SK-N-SH (cell line): ENCODE measurements around the gene ACTL6A. TPM values are rescaled to one million over a fixed set of nuclear protein-coding genes. Genes with fewer than 3 reads are reported as not detected.

Experiments
- CTCF ChIA-PET: fragments of 300-600, 350-600 bp; formaldehyde crosslinking; extraction: SDS; loops from one replicate; lab custom pipeline; 2021; lab: Yijun Ruan, JAX
- POLR2A ChIA-PET: fragments of 350-600 bp; sonication (Branson Sonifier 250); formaldehyde crosslinking; extraction: SDS; loops from one replicate; lab custom pipeline; 2020; ENCODE audit warnings: antibody characterized with exemption, inconsistent platforms; lab: Yijun Ruan, JAX
- DNase-seq: peaks from one replicate; pipeline ENCODE4 v3.0.0; 2012
- H2AFZ ChIP-seq: fragments of 200-600 bp; sonication (generic); 2 replicates; pipeline ENCODE4 v1.8.1; 2016; ENCODE audit warnings: antibody characterized with exemption, mild to moderate bottlenecking, low read depth
- H3F3A ChIP-seq: fragments of 200-600 bp; sonication (generic); replicated peaks from 2 replicates; pipeline ENCODE3; 2016; ENCODE audit warnings: antibody characterized with exemption, mild to moderate bottlenecking; ENCODE audit not compliant: insufficient read depth
- H3K27ac ChIP-seq, 2 experiments: fragments of 200-500 bp in 1 of 2; fragments of 200-600 bp in 1 of 2; sonication (Bioruptor generic) in 1 of 2; sonication (generic), shearing (Covaris generic) in 1 of 2; 2 replicates each; pipeline versions ENCODE4 v1.5.1 to v1.6.1; 2014 to 2016; ENCODE audit warnings: low read depth in 2 of 2, inconsistent platforms in 1 of 2, low read length in 1 of 2, mild to moderate bottlenecking in 1 of 2, mixed read lengths in 1 of 2
- H3K27me3 ChIP-seq: fragments of 200-600 bp; sonication (generic), shearing (Covaris generic); 2 replicates; pipeline ENCODE4 v1.6.1; 2016; ENCODE audit warnings: mixed run types; ENCODE audit not compliant: insufficient read depth
- H3K36me3 ChIP-seq, 2 experiments: fragments of 200-500 bp in 1 of 2; fragments of 200-600 bp in 1 of 2; sonication (Bioruptor generic) in 1 of 2; sonication (generic) in 1 of 2; replicated peaks in 1 of 2; 2 replicates each; pipeline versions ENCODE3 to v1.5.1; 2014 to 2016; ENCODE audit warnings: low read length in 1 of 2, mild to moderate bottlenecking in 1 of 2; ENCODE audit not compliant: insufficient read depth in 2 of 2, control insufficient read depth in 1 of 2
- H3K4me1 ChIP-seq, 2 experiments: fragments of 200-500 bp in 1 of 2; fragments of 200-600 bp in 1 of 2; sonication (Bioruptor generic) in 1 of 2; sonication (generic), shearing (Covaris generic) in 1 of 2; 2 replicates each; pipeline versions ENCODE4 v1.5.1 to v1.6.1; 2014 to 2016; ENCODE audit warnings: low read depth in 1 of 2, low read length in 1 of 2, mixed run types in 1 of 2; ENCODE audit not compliant: insufficient read depth in 2 of 2, control insufficient read depth in 1 of 2
- H3K4me2 ChIP-seq: fragments of 200-600 bp; sonication (generic), shearing (Covaris generic); 2 replicates; pipeline ENCODE4 v1.6.1; 2017; ENCODE audit warnings: mixed run types
- H3K4me3 ChIP-seq, 2 experiments: fragments of 200-500 bp in 1 of 2; fragments of 200-600 bp in 1 of 2; sonication (Bioruptor generic) in 1 of 2; sonication (generic), shearing (Covaris generic) in 1 of 2; 2 replicates each; pipeline versions ENCODE4 v1.5.1 to v1.8.1; 2014 to 2016; ENCODE audit warnings: low read depth in 2 of 2, inconsistent platforms in 1 of 2, low read length in 1 of 2, mild to moderate bottlenecking in 1 of 2, mixed read lengths in 1 of 2, moderate library complexity in 1 of 2
- H3K79me2 ChIP-seq: fragments of 200-600 bp; sonication (generic); 2 replicates; pipeline ENCODE4 v1.8.1; 2017; ENCODE audit warnings: mild to moderate bottlenecking; ENCODE audit not compliant: insufficient read depth
- H3K9ac ChIP-seq: fragments of 200-600 bp; sonication (generic); 2 replicates; pipeline ENCODE4 v1.6.1; 2017; ENCODE audit warnings: mixed run types
- H3K9me2 ChIP-seq: fragments of 200-600 bp; sonication (generic); 2 replicates; pipeline ENCODE4 v1.6.1; 2017; ENCODE audit warnings: mixed run types
- H3K9me3 ChIP-seq: fragments of 200-600 bp; sonication (generic); 2 replicates; pipeline ENCODE4 v1.6.1; 2017; ENCODE audit warnings: mixed run types, mild to moderate bottlenecking, moderate library complexity
- H4K20me1 ChIP-seq: fragments of 200-600 bp; sonication (generic); 2 replicates; pipeline ENCODE4 v1.6.1; 2017; ENCODE audit warnings: mild to moderate bottlenecking, mixed run types; ENCODE audit not compliant: insufficient read depth
- CTCF ChIP-seq: fragments of 200-600 bp; sonication (generic); IDR thresholded peaks from 2 replicates; pipeline ENCODE4 v1.6.1; 2017; ENCODE audit warnings: antibody characterized with exemption, mild to moderate bottlenecking, moderate library complexity
- GATA2 ChIP-seq: sonication (generic); formaldehyde crosslinking; IDR thresholded peaks from 2 replicates; pipeline ENCODE4 v1.5.0; 2020; ENCODE audit warnings: mild to moderate bottlenecking, missing genetic modification reagents
- IRF3 ChIP-seq: fragments of 150-350 bp; IDR thresholded peaks from 2 replicates; pipeline ENCODE4 v1.6.1; 2016; ENCODE audit warnings: mild to moderate bottlenecking, low read depth, low read length
- MAX ChIP-seq: IDR thresholded peaks from 2 replicates; pipeline ENCODE4 v1.4.0; 2012; ENCODE audit warnings: low read depth
- MEF2A ChIP-seq: IDR thresholded peaks from 2 replicates; pipeline ENCODE4 v1.4.0; 2012; ENCODE audit warnings: low read depth, borderline replicate concordance
- NFIC ChIP-seq: IDR thresholded peaks from 2 replicates; pipeline ENCODE4 v1.4.0; 2012; ENCODE audit warnings: borderline replicate concordance
- PBX3 ChIP-seq: IDR thresholded peaks from 2 replicates; pipeline ENCODE4; 2012
- RCOR1 ChIP-seq: fragments of 150-350 bp; IDR thresholded peaks from 2 replicates; pipeline ENCODE4 v1.6.1; 2017; ENCODE audit warnings: antibody characterized with exemption, low read length
- TCF12 ChIP-seq: IDR thresholded peaks from 2 replicates; pipeline ENCODE4 v1.4.0; 2012
- WGBS: methylation state at CpG from one replicate; pipeline ENCODE4 v1.1.6; 2017; ENCODE audit warnings: low lambda C conversion rate; 5-methylcytosine and 5-hydroxymethylcytosine counted together
- polyA plus RNA-seq, 3 experiments: library from polyadenylated mRNA; depleted of rRNA; stranded (reverse); fragments of >200 nt; gene quantifications; 2 replicates each; pipeline ENCODE4 v1.2.3, GENCODE V29; 2012

The ACTL6A gene
- polyA plus RNA-seq, 1 of the 3 experiments (the other 2 are of a cell fraction): 87.7 TPM

GRCh38 chr3:179526989-179527391 lies 35.7 kb upstream of the ACTL6A start (continued):
- TF ChIP-seq MEF2A: no peak

GRCh38 chr3:179528772-179529171 lies 34.0 kb upstream of the ACTL6A start:
- Histone ChIP-seq H3K79me2 (no peaks in the 10 kb centered on the region), H3K27ac (no peak overlapping the region), H4K20me1 (no peaks in the 10 kb centered on the region), H3K4me3 (no peak overlapping the region), H3K9me3 (no peaks in the 10 kb centered on the region), H3F3A (no peaks in the 10 kb centered on the region), H3K27me3 (0 out of 2 replicates have a peak, but pooled peaks cover 6% of the 10 kb centered on the region), H3K4me2 (no peak overlapping the region), H3K9me2 (no peaks in the 10 kb centered on the region), H3K36me3 (no peaks in the 10 kb centered on the region), H3K4me1 (peaks cover 8 to 11% of the 10 kb centered on the region in 2 experiments; a peak in 3 of 4 replicates), H2AFZ (no peak overlapping the region), H3K9ac (no peak overlapping the region)
- no peak for DNase-seq
- no peak for TF ChIP-seq CTCF
- POLR2A ChIA-PET: no interaction called here
- WGBS: 74% methylated on average over 4 of the region's 4 CpGs
- CTCF ChIA-PET: no interaction called here

- Histone ChIP-seq H3K4me3 (no peak overlapping the region), H3K79me2 (no peaks in the 10 kb centered on the region), H3K4me2 (no peak overlapping the region), H3K36me3 (no peaks in the 10 kb centered on the region), H3K9me3 (no peaks in the 10 kb centered on the region), H3K27ac (no peak overlapping the region), H4K20me1 (no peaks in the 10 kb centered on the region), H2AFZ (no peak overlapping the region), H3K4me1 (peaks cover 5 to 8% of the 10 kb centered on the region in 2 experiments; a peak in 3 of 4 replicates), H3K27me3 (0 out of 2 replicates have a peak, but pooled peaks cover 6% of the 10 kb centered on the region), H3K9ac (no peak overlapping the region), H3K9me2 (no peaks in the 10 kb centered on the region), H3F3A (no peaks in the 10 kb centered on the region)
- POLR2A ChIA-PET: no interaction called here
- CTCF ChIA-PET: interaction anchor here (1.1 kb wide), 1 partner anchor 219 kb away, joined by 3 read pairs; no protein-coding TSS in a partner anchor
- no peak for TF ChIP-seq PBX3
- WGBS: 50% methylated on average over 2 of the region's 2 CpGs
- no peak for DNase-seq
Observed at GRCh38 chr3:179531576-179531975, 31.1 kb upstream of the ACTL6A start.

- no peak overlapping the region for H3K9ac ChIP-seq
- ChIA-PET POLR2A (interaction anchor here (0.6 kb wide), 1 partner anchor 103 kb away, joined by 5 read pairs; no protein-coding TSS in a partner anchor), CTCF (interaction anchor here (0.8 kb wide), 1 partner anchor 29 kb away, joined by 4 read pairs; the partner anchor contains the start of gene ACTL6A)
- H3K4me1 ChIP-seq: no peaks in the 10 kb centered on the region
- H3K9me2 ChIP-seq: no peaks in the 10 kb centered on the region
- H3K27ac ChIP-seq: no peak overlapping the region
- no peaks in the 10 kb centered on the region for H3F3A ChIP-seq
- H3K36me3 ChIP-seq: no peaks in the 10 kb centered on the region
- H3K9me3 ChIP-seq: no peaks in the 10 kb centered on the region
- no peak overlapping the region for H3K4me3 ChIP-seq
- H3K79me2 ChIP-seq: no peaks in the 10 kb centered on the region
- no peaks in the 10 kb centered on the region for H4K20me1 ChIP-seq
- TF ChIP-seq NFIC (no peak), MEF2A (no peak), RCOR1 (no peak), IRF3 (no peak), TCF12 (no peak), MAX (no peak), GATA2 (no peak), CTCF (no peak)
- WGBS: 67% methylated on average over 4 of the region's 4 CpGs
- DNase-seq: no peak
- no peak overlapping the region for H3K4me2 ChIP-seq
- 0 out of 2 replicates have a peak, but pooled peaks cover 6% of the 10 kb centered on the region for H3K27me3 ChIP-seq
- no peak overlapping the region for H2AFZ ChIP-seq
Observed at GRCh38 chr3:179533274-179533673, 29.5 kb upstream of the ACTL6A start.
